Brain microvascular endothelial cell (primary cell): ENCODE data around the gene BICD1.

ENCODE experiments used
- DNase-seq: peaks from one replicate; pipeline ENCODE4 v3.0.0-alpha.2; 2020
- H3K27ac ChIP-seq: fragments of 250-450 bp; sonication (Bioruptor Pico); 2 replicates; pipeline ENCODE4 v1.5.1; 2020; ENCODE audit warnings: mild to moderate bottlenecking, moderate library complexity
- H3K27me3 ChIP-seq: fragments of 250-450 bp; sonication (Bioruptor Pico); replicated peaks from 2 replicates; pipeline ENCODE4 v1.5.1; 2020; ENCODE audit warnings: mild to moderate bottlenecking
- H3K36me3 ChIP-seq: fragments of 250-450 bp; sonication (Bioruptor Pico); replicated peaks from 2 replicates; pipeline ENCODE4 v1.5.1; 2020; ENCODE audit warnings: mild to moderate bottlenecking
- H3K4me3 ChIP-seq: 2 replicates; pipeline ENCODE4 v1.5.1; 2011; ENCODE audit warnings: low read depth, mild to moderate bottlenecking, control low read depth, low read length, moderate library complexity
- CTCF ChIP-seq: IDR thresholded peaks from 2 replicates; pipeline ENCODE4 v1.5.1; 2011; ENCODE audit warnings: low read depth, mild to moderate bottlenecking, moderate library complexity, low read length, control low read depth, inconsistent platforms; ENCODE audit errors: missing control alignments
- in situ Hi-C: cut with HindIII; loops from 2 replicates; pipeline ENCODE4 v1.10.0; 2017; ENCODE audit warnings: low sequenced_read_pairs, low pct_ligation_motif_present

Gene BICD1

GRCh38 chr12:32158525-32158924 is 51.9 kb downstream of the BICD1 start:
- no peak for TF ChIP-seq CTCF
- Histone ChIP-seq H3K4me3 (no peak overlapping the region), H3K36me3 (no peaks in the 10 kb centered on the region), H3K27me3 (no peaks in the 10 kb centered on the region), H3K27ac (no peak overlapping the region)
- no peak for DNase-seq
- in situ Hi-C loops = no loop called here

- no peak for DNase-seq
- Histone ChIP-seq H3K36me3 (no peaks in the 10 kb centered on the region), H3K27me3 (no peaks in the 10 kb centered on the region), H3K27ac (no peak overlapping the region), H3K4me3 (no peak overlapping the region)
- in situ Hi-C loops = no loop called here
- TF ChIP-seq CTCF = no peak
Observed at GRCh38 chr12:32159381-32159780, 52.7 kb downstream of the BICD1 start.

- Histone ChIP-seq H3K27me3 (no peaks in the 10 kb centered on the region), H3K36me3 (no peaks in the 10 kb centered on the region), H3K4me3 (no peak overlapping the region), H3K27ac (no peak overlapping the region)
- in situ Hi-C loops = no loop called here
- no peak for TF ChIP-seq CTCF
- no peak for DNase-seq
Observed at GRCh38 chr12:32159925-32160324, 53.3 kb downstream of the BICD1 start.

GRCh38 chr12:32161058-32161457 is 54.4 kb downstream of the BICD1 start:
- no peak for DNase-seq
- in situ Hi-C loops = no loop called here
- TF ChIP-seq CTCF = no peak

GRCh38 chr12:32163596-32163995 is 56.9 kb downstream of the BICD1 start:
- peak; percentile 38 for DNase-seq

More at GRCh38 chr12:32161058-32161457, 54.4 kb downstream of the BICD1 start:
- no peaks in the 10 kb centered on the region for H3K27me3 ChIP-seq
- no peaks in the 10 kb centered on the region for H3K36me3 ChIP-seq
- H3K4me3 ChIP-seq = no peak overlapping the region
- H3K27ac ChIP-seq = no peak overlapping the region

More at GRCh38 chr12:32163596-32163995, 56.9 kb downstream of the BICD1 start:
- no peak for TF ChIP-seq CTCF
- in situ Hi-C loops = no loop called here
- H3K36me3 ChIP-seq = no peaks in the 10 kb centered on the region
- H3K27ac ChIP-seq = peak overlapping the region; percentile 10
- H3K27me3 ChIP-seq = no peaks in the 10 kb centered on the region
- no peak overlapping the region for H3K4me3 ChIP-seq
